Calu3 (cell line): ENCODE data around the gene CALML5. TPM values are rescaled to one million over a fixed set of nuclear protein-coding genes. Genes with fewer than 3 reads are reported as not detected.

Source experiments
- BruUV-seq: library from RNA; stranded (reverse); fragments of 400-500 nt; replicated peaks from 2 replicates; lab custom pipeline; 2021; lab: Mats Ljungman, UMichigan
- CTCF ChIA-PET: fragments of 300-600 bp; sonication (Branson Sonifier 250); formaldehyde crosslinking; loops from one replicate; lab custom pipeline; 2022; ENCODE audit warnings: antibody characterized with exemption; lab: Charles Lee
- DNase-seq: peaks from one replicate; pipeline ENCODE4 v3.0.0; 2022
- H3K27ac Mint-ChIP-seq: one replicate; pipeline ENCODE4 v1.8.0; 2022; ENCODE audit warnings: mixed read lengths; ENCODE audit not compliant: unreplicated experiment
- H3K27me3 Mint-ChIP-seq: one replicate; pipeline ENCODE4 v1.8.0; 2022; ENCODE audit warnings: mixed read lengths; ENCODE audit not compliant: unreplicated experiment
- H3K36me3 Mint-ChIP-seq: one replicate; pipeline ENCODE4 v1.8.0; 2022; ENCODE audit warnings: mild to moderate bottlenecking, moderate library complexity, mixed read lengths; ENCODE audit not compliant: insufficient read depth, unreplicated experiment
- H3K4me1 Mint-ChIP-seq: one replicate; pipeline ENCODE4 v1.8.0; 2022; ENCODE audit warnings: mild to moderate bottlenecking, low read depth, mixed read lengths; ENCODE audit not compliant: unreplicated experiment
- H3K4me3 Mint-ChIP-seq: one replicate; pipeline ENCODE4 v1.8.0; 2022; ENCODE audit warnings: mild to moderate bottlenecking, low read depth, moderate library complexity, mixed read lengths; ENCODE audit not compliant: unreplicated experiment
- H3K9me3 Mint-ChIP-seq: one replicate; pipeline ENCODE4 v1.8.0; 2022; ENCODE audit warnings: low read depth, mixed read lengths; ENCODE audit not compliant: unreplicated experiment
- CTCF ChIP-seq: fragments of 200-600 bp; IDR thresholded peaks from one replicate; pipeline ENCODE4 v1.8.0; 2022; ENCODE audit warnings: antibody characterized with exemption; ENCODE audit not compliant: unreplicated experiment
- intact Hi-C: fragments of 100-400 bp; cut with micrococcal nuclease; formaldehyde crosslinking; loops from one replicate; pipeline ENCODE4 v1.10.0; 2022; ENCODE audit not compliant: unreplicated experiment
- total RNA-seq: library from RNA; stranded (reverse); gene quantifications from 2 replicates; pipeline ENCODE4 v1.2.3, GENCODE V29; 2022

The CALML5 gene
- total RNA-seq, 1 experiment from 2014 or later, result not detected

DNA sequence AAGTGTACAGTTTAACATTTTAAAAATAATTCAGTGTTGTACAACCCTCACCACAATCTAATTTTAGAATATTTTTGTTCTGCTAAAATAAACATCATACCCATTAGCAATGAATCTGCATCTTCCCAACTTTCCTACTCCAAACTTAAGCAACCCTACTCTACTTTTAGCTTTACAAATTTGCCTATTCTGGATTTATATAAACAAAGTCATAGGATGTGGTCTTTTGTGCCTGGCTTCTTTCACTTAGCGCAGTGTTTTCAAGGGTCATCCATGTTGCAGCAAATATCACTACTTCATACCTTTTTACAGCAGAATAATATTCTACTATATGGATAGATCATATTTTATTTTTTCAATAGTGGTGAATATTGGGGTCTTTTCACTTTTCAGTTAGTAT lies 44.3 kb upstream of the CALML5 start:
- no peak for TF ChIP-seq CTCF
- no TSS peak for BruUV-seq
- Mint-ChIP-seq H3K27me3 (no peaks in the 10 kb centered on the region), H3K36me3 (peaks cover 6% of the 10 kb centered on the region), H3K9me3 (no peaks in the 10 kb centered on the region), H3K4me1 (peaks cover 2% of the 10 kb centered on the region), H3K27ac (no peak overlapping the region), H3K4me3 (no peak overlapping the region)
- CTCF ChIA-PET, result no interaction called here
- intact Hi-C loops, result loop anchor here (10.0 kb wide), 1 partner anchor 729 kb away; no protein-coding TSS in a partner anchor
- no peak for DNase-seq

DNA sequence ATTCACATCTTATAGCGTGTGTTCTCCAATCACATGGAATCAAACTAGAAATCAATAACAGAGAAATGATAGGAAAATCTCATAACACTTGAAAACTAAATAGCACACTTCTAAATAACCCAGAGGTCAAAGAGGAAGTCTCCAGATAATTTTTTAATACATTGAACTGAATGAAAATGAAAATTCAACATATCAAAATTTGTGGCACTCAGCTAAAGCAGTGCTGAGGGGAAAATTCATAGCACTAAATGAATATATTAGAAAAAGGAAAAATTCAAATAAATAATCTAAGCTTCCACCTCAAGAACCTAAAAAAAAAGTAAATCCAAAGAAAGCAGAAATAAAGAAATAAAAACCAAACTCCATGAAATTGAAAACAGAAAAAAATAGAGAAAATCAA lies 42.7 kb upstream of the CALML5 start:
- CTCF ChIA-PET, result no interaction called here
- TF ChIP-seq CTCF, result no peak
- no TSS peak for BruUV-seq
- no peaks in the 10 kb centered on the region for H3K9me3 Mint-ChIP-seq
- peaks cover 6% of the 10 kb centered on the region for H3K36me3 Mint-ChIP-seq
- H3K4me3 Mint-ChIP-seq, result no peak overlapping the region
- intact Hi-C loops, result loop anchor here (10.0 kb wide), 1 partner anchor 727 kb away; no protein-coding TSS in a partner anchor
- no peak overlapping the region for H3K27ac Mint-ChIP-seq
- no peaks in the 10 kb centered on the region for H3K27me3 Mint-ChIP-seq
- H3K4me1 Mint-ChIP-seq, result peaks cover 7% of the 10 kb centered on the region
- no peak for DNase-seq

DNA sequence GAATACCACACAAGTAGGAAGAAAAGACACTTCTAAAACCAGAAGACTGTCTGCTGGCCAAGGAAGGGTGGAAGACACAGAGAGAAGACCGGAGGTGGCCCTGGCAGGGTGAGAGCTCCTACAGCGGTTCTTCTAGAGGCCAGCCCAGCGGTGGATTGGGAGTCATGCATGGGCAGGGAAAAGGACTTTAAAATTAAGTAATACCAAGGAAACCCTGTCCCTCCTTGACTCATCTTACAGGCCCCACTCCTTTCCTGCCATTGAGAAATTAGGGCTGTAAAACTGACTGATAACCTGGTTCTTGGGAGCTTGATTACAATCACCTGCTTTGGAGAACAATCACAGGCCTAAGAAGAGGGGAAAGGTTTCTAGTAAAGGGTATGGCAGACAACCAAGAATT lies 41.5 kb upstream of the CALML5 start:
- intact Hi-C loops, result loop anchor here (10.0 kb wide), 1 partner anchor 726 kb away; no protein-coding TSS in a partner anchor
- TF ChIP-seq CTCF, result no peak
- Mint-ChIP-seq H3K9me3 (no peaks in the 10 kb centered on the region), H3K4me3 (no peak overlapping the region), H3K36me3 (peaks cover 6% of the 10 kb centered on the region), H3K27ac (no peak overlapping the region), H3K27me3 (no peaks in the 10 kb centered on the region), H3K4me1 (peaks cover 7% of the 10 kb centered on the region)
- no TSS peak for BruUV-seq
- CTCF ChIA-PET, result no interaction called here
- no peak for DNase-seq

DNA sequence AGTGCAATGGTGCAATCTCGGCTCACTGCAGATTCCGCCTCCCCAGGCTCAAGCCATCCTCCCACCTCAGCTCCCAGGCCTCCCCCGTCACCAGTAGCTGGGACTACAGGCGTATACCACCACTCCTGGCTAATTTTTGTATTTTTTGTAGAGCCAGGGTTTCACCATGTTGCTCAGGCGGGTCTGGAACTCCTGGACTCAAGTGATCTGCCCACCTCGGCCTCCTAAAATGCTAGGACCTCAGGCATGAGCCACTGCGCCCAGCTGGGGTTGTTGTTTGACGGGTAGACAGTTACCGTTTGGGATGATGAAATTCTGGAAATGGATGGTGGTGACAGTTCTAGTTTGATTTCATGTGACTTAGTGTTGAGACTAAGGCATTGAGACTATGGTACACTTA lies 40.7 kb upstream of the CALML5 start:
- CTCF ChIA-PET, result no interaction called here
- no peak for DNase-seq
- peaks cover 6% of the 10 kb centered on the region for H3K36me3 Mint-ChIP-seq
- H3K9me3 Mint-ChIP-seq, result no peaks in the 10 kb centered on the region
- H3K4me3 Mint-ChIP-seq, result no peak overlapping the region
- H3K27ac Mint-ChIP-seq, result no peak overlapping the region
- H3K4me1 Mint-ChIP-seq, result peaks cover 7% of the 10 kb centered on the region
- intact Hi-C loops, result loop anchor here (10.0 kb wide), 1 partner anchor 725 kb away; no protein-coding TSS in a partner anchor
- BruUV-seq, result no TSS peak
- no peaks in the 10 kb centered on the region for H3K27me3 Mint-ChIP-seq
- TF ChIP-seq CTCF, result no peak
